NCI-H1417 (cell line): ENCODE measurements around the gene PIGO.

Experiments used
- DNase-seq, 3 experiments: peaks; one replicate each; lab custom pipeline; 2025; lab: John Stamatoyannopoulos, UW

Gene PIGO

GRCh38 chr9:35106343-35106730 lies 9.9 kb upstream of the PIGO start:
- no peak for DNase-seq

GRCh38 chr9:35105571-35106342 lies 9.4 kb upstream of the PIGO start:
- no peak for DNase-seq

- DNase-seq = no peak
Observed at GRCh38 chr9:35105126-35105525, 8.7 kb upstream of the PIGO start.

GRCh38 chr9:35104586-35104985 lies 8.2 kb upstream of the PIGO start:
- DNase-seq = no peak

- DNase-seq = no peak
Observed at GRCh38 chr9:35103660-35104191, 7.3 kb upstream of the PIGO start.

GRCh38 chr9:35102769-35103659 lies 6.6 kb upstream of the PIGO start, which contains the start of gene STOML2:
Gene STOML2 (minus strand): TSS chr9:35103131. CDS start chr9:35103094, 37 bp downstream.
- peak; percentile 89 to 95 (median 90) for DNase-seq

GRCh38 chr9:35102465-35102768 lies 6.0 kb upstream of the PIGO start:
- no peak for DNase-seq

GRCh38 chr9:35097573-35097972 lies 1.2 kb upstream of the PIGO start:
- DNase-seq = no peak

- DNase-seq = no peak
Observed at GRCh38 chr9:35091536-35091935, 4.9 kb downstream of the PIGO start.

GRCh38 chr9:35089434-35089833 lies 7.0 kb downstream of the PIGO start:
- DNase-seq = no peak

GRCh38 chr9:35085078-35085477 lies 11.3 kb downstream of the PIGO start:
- no peak for DNase-seq

GRCh38 chr9:35079426-35080341 lies 16.7 kb downstream of the PIGO start, which contains the start of gene FANCG:
Gene FANCG (minus strand): TSS chr9:35079942. CDS start chr9:35079524, 418 bp downstream.
- peak; percentile 89 to 93 (median 92) for DNase-seq

GRCh38 chr9:35079041-35079425 lies 17.4 kb downstream of the PIGO start:
- DNase-seq = peak in 2 of 3 experiments; percentile 36 to 60

GRCh38 chr9:35078066-35078465 lies 18.3 kb downstream of the PIGO start:
- DNase-seq = no peak

GRCh38 chr9:35076848-35077247 lies 19.5 kb downstream of the PIGO start:
- DNase-seq = no peak

- no peak for DNase-seq
Observed at GRCh38 chr9:35075358-35075757, 21.0 kb downstream of the PIGO start.

- no peak for DNase-seq
Observed at GRCh38 chr9:35074791-35075190, 21.6 kb downstream of the PIGO start.

- DNase-seq = no peak
Observed at GRCh38 chr9:35074141-35074540, 22.2 kb downstream of the PIGO start.

GRCh38 chr9:35073279-35073612 lies 23.1 kb downstream of the PIGO start:
- no peak for DNase-seq

- peak; percentile 91 to 98 (median 94) for DNase-seq
Observed at GRCh38 chr9:35072461-35073278, 23.7 kb downstream of the PIGO start, which contains the start of gene VCP. Gene VCP (minus strand): TSS chr9:35072625. CDS start chr9:35072353, 272 bp downstream.
